Astrocyte of the cerebellum (primary cell): Measurements from ENCODE around the gene TENM3.

Experiments
- DNase-seq: peaks from one replicate; pipeline ENCODE4 v3.0.0-alpha.2; 2011; ENCODE audit warnings: low read depth
- H3K4me3 ChIP-seq: 2 replicates; pipeline ENCODE4 v1.5.1; 2011; ENCODE audit warnings: mild to moderate bottlenecking, low read depth, low read length, moderate library complexity
- CTCF ChIP-seq: IDR thresholded peaks from 2 replicates; pipeline ENCODE4 v1.5.1; 2012; ENCODE audit warnings: low read length, low read depth, moderate library complexity, mild to moderate bottlenecking; ENCODE audit errors: missing control alignments
- in situ Hi-C: cut with HindIII; loops from 2 replicates; pipeline ENCODE4 v1.10.0; 2017; ENCODE audit warnings: low sequenced_read_pairs

The TENM3 gene

GRCh38 chr4:182346250-182346649 is 103.0 kb downstream of the TENM3 start:
- TF ChIP-seq CTCF, result no peak
- in situ Hi-C loops, result no loop called here
- no peak overlapping the region for H3K4me3 ChIP-seq
- no peak for DNase-seq

- H3K4me3 ChIP-seq, result no peak overlapping the region
- in situ Hi-C loops, result no loop called here
- DNase-seq, result no peak
- TF ChIP-seq CTCF, result no peak
These were observed 103.6 kb downstream of the TENM3 start for GRCh38 chr4:182346675-182347375.

- H3K4me3 ChIP-seq, result no peak overlapping the region
- in situ Hi-C loops, result no loop called here
- no peak for TF ChIP-seq CTCF
These were observed 105.7 kb downstream of the TENM3 start for GRCh38 chr4:182348779-182349326.

GRCh38 chr4:182350041-182350440 is 106.8 kb downstream of the TENM3 start:
- no peak for TF ChIP-seq CTCF
- no peak overlapping the region for H3K4me3 ChIP-seq
- no peak for DNase-seq
- in situ Hi-C loops, result no loop called here

More at GRCh38 chr4:182348779-182349326, 105.7 kb downstream of the TENM3 start:
- DNase-seq, result no peak

GRCh38 chr4:182351485-182351884 is 108.3 kb downstream of the TENM3 start:
- in situ Hi-C loops, result no loop called here
- TF ChIP-seq CTCF, result no peak
- DNase-seq, result no peak
- H3K4me3 ChIP-seq, result no peak overlapping the region

GRCh38 chr4:182354106-182354505 is 110.9 kb downstream of the TENM3 start:
- TF ChIP-seq CTCF, result no peak
- no peak overlapping the region for H3K4me3 ChIP-seq
- DNase-seq, result no peak
- in situ Hi-C loops, result no loop called here
